CD14-positive monocyte (primary cell): ENCODE measurements around the gene IL6R. TPM values are rescaled to one million over a fixed set of nuclear protein-coding genes. Genes with fewer than 3 reads are reported as not detected.

Experiments used
- DNase-seq, 3 donors: peaks; one replicate each; pipeline ENCODE4 v3.0.0-alpha.2; 2011 to 2022
- H2AFZ ChIP-seq: 2 replicates; pipeline ENCODE4 v1.6.0; 2012; ENCODE audit warnings: mild to moderate bottlenecking, low read depth, low read length, inconsistent platforms; ENCODE audit not compliant: insufficient read depth, poor library complexity, severe bottlenecking
- H3K27ac ChIP-seq, 2 donors: 1 replicate in 1 of 2; 2 replicates in 1 of 2; pipeline ENCODE4 v1.5.1; 2012 to 2013; ENCODE audit warnings: low read length in 2 of 2, control low read depth in 1 of 2, inconsistent platforms in 1 of 2, low read depth in 1 of 2, mild to moderate bottlenecking in 1 of 2
- H3K27me3 ChIP-seq, 2 donors: one replicate each; pipeline versions ENCODE4 v1.6.0 to v1.6.1; 2011 to 2013; ENCODE audit warnings: low read length in 2 of 2; ENCODE audit not compliant: control insufficient read depth in 2 of 2, insufficient read depth in 2 of 2
- H3K36me3 ChIP-seq, 2 donors: replicated peaks in 1 of 2; 1 replicate in 1 of 2; 2 replicates in 1 of 2; pipeline versions ENCODE4 v1.5.1 to v1.6.1; 2012 to 2013; ENCODE audit warnings: low read length in 2 of 2, control low read depth in 1 of 2, inconsistent platforms in 1 of 2, mild to moderate bottlenecking in 1 of 2; ENCODE audit not compliant: insufficient read depth in 2 of 2, control insufficient read depth in 1 of 2
- H3K4me1 ChIP-seq, 2 donors: 1 replicate in 1 of 2; 2 replicates in 1 of 2; pipeline versions ENCODE4 v1.5.1 to v1.6.1; 2012 to 2013; ENCODE audit warnings: low read length in 2 of 2, control low read depth in 1 of 2, inconsistent platforms in 1 of 2, mild to moderate bottlenecking in 1 of 2, moderate library complexity in 1 of 2; ENCODE audit not compliant: insufficient read depth in 2 of 2, control insufficient read depth in 1 of 2
- H3K4me2 ChIP-seq: replicated peaks from 2 replicates; pipeline ENCODE3; 2012; ENCODE audit warnings: low read length, moderate library complexity, mild to moderate bottlenecking; ENCODE audit not compliant: poor library complexity, severe bottlenecking; ENCODE audit errors: extremely low read depth
- H3K4me3 ChIP-seq, 3 experiments: fragments of 200-600 bp in 1 of 3; sonication (generic) in 1 of 3; replicated peaks in 1 of 3; 1 replicate in 2 of 3; 2 replicates in 1 of 3; pipeline ENCODE4 v1.5.1; 2011 to 2013; ENCODE audit warnings: low read length in 3 of 3, mild to moderate bottlenecking in 3 of 3, control low read depth in 2 of 3, low read depth in 2 of 3, inconsistent platforms in 1 of 3, moderate library complexity in 1 of 3
- H3K79me2 ChIP-seq: 2 replicates; pipeline ENCODE4 v1.6.0; 2012; ENCODE audit warnings: mild to moderate bottlenecking, control low read depth, inconsistent platforms, low read length, moderate library complexity; ENCODE audit not compliant: insufficient read depth
- H3K9ac ChIP-seq: 2 replicates; pipeline ENCODE4 v1.6.0; 2017; ENCODE audit warnings: low read length, mild to moderate bottlenecking; ENCODE audit not compliant: insufficient read depth, poor library complexity, severe bottlenecking
- H3K9me3 ChIP-seq, 2 donors: replicated peaks in 1 of 2; 1 replicate in 1 of 2; 2 replicates in 1 of 2; pipeline versions ENCODE4 v1.5.1 to v1.6.1; 2012 to 2013; ENCODE audit warnings: low read length in 2 of 2, control low read depth in 1 of 2; ENCODE audit not compliant: control insufficient read depth in 1 of 2, insufficient read depth in 1 of 2
- H4K20me1 ChIP-seq: 2 replicates; pipeline ENCODE4 v1.6.0; 2012; ENCODE audit warnings: mild to moderate bottlenecking, low read length, control low read depth, moderate library complexity; ENCODE audit not compliant: insufficient read depth
- H3K27ac Mint-ChIP-seq, 7 donors: one replicate each; pipeline ENCODE4 v1.8.0; 2020; ENCODE audit warnings: mild to moderate bottlenecking in 7 of 7, mixed read lengths in 7 of 7, moderate library complexity in 6 of 7, inconsistent platforms in 2 of 7
- H3K27me3 Mint-ChIP-seq, 3 donors: one replicate each; pipeline ENCODE4 v1.8.0; 2021 to 2022; ENCODE audit warnings: low read depth in 3 of 3, mild to moderate bottlenecking in 3 of 3, mixed read lengths in 3 of 3, moderate library complexity in 3 of 3, inconsistent platforms in 1 of 3
- H3K36me3 Mint-ChIP-seq, 2 donors: one replicate each; pipeline ENCODE4 v1.8.0; 2020; ENCODE audit warnings: mixed read lengths in 2 of 2, inconsistent platforms in 1 of 2, mild to moderate bottlenecking in 1 of 2
- H3K4me1 Mint-ChIP-seq: one replicate; pipeline ENCODE4 v1.8.0; 2020; ENCODE audit warnings: mild to moderate bottlenecking, mixed read lengths
- H3K4me3 Mint-ChIP-seq, 2 donors: one replicate each; pipeline ENCODE4 v1.8.0; 2020; ENCODE audit warnings: mild to moderate bottlenecking in 2 of 2, mixed read lengths in 2 of 2, moderate library complexity in 1 of 2
- H3K9me3 Mint-ChIP-seq, 7 donors: one replicate each; pipeline ENCODE4 v1.8.0; 2020 to 2022; ENCODE audit warnings: mixed read lengths in 7 of 7, mild to moderate bottlenecking in 6 of 7, moderate library complexity in 6 of 7, inconsistent platforms in 2 of 7
- WGBS: methylation state at CpG from one replicate; pipeline ENCODE4 v1.1.5; 2013; ENCODE audit warnings: missing lambda C conversion rate; ENCODE audit not compliant: insufficient coverage; 5-methylcytosine and 5-hydroxymethylcytosine counted together
- intact Hi-C, 2 donors: fragments of 100-400 bp; cut with micrococcal nuclease; formaldehyde crosslinking; loops; one replicate each; pipeline versions ENCODE4 v1.15.0 to v1.15.1; 2023
- polyA plus RNA-seq, 3 donors: library from polyadenylated mRNA; depleted of rRNA in 1 of 3; unstranded in 2 of 3; stranded (reverse) in 1 of 3; fragments of 300-500 nt in 2 of 3; fragments of >200 nt in 1 of 3; fragmentation: Illumina TruSeq in 2 of 3; gene quantifications; 1 replicate in 2 of 3; 2 replicates in 1 of 3; pipeline ENCODE4 v1.2.3, GENCODE V29; 2012 to 2021
- TF ChIP-seq, protein P1 (sequence below): fragments of 200-600 bp; IDR thresholded peaks from one replicate; pipeline ENCODE4 v1.8.0; 2022; ENCODE audit warnings: antibody characterized with exemption, mild to moderate bottlenecking

The IL6R gene
- polyA plus RNA-seq, 3 donors = 56.4 to 81.7 (median 62.1) TPM

DNA sequence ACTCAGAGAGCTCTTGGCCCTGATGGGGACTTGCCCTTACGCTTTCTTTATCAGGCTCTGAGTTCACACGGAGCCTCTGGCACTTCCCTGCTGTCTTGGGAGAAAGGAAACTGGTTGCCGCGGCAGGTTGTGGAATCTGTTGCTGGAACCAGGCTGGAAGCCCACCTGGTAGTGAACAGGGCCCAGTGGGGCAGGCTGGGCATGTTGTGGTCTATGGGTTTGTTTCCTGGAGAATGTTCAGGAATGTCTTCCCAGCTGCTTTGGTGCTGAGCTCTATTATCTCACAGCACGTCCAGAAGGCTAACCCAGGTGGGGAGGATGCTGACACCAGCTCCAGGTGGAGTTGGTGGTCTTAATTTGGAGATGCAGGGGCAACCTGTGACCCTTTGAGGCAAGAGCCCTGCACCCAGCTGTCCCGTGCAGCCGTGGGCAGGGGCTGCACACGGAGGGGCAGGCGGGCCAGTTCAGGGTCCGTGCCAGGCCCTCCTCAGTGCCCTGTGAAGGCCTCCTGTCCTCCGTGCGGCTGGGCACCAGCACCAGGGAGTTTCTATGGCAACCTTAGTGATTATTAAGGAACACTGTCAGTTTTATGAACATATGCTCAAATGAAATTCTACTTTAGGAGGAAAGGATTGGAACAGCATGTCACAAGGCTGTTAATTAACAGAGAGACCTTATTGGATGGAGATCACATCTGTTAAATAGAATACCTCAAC lies 63.5 kb downstream of the IL6R start:
- TF ChIP-seq, protein P1, sequence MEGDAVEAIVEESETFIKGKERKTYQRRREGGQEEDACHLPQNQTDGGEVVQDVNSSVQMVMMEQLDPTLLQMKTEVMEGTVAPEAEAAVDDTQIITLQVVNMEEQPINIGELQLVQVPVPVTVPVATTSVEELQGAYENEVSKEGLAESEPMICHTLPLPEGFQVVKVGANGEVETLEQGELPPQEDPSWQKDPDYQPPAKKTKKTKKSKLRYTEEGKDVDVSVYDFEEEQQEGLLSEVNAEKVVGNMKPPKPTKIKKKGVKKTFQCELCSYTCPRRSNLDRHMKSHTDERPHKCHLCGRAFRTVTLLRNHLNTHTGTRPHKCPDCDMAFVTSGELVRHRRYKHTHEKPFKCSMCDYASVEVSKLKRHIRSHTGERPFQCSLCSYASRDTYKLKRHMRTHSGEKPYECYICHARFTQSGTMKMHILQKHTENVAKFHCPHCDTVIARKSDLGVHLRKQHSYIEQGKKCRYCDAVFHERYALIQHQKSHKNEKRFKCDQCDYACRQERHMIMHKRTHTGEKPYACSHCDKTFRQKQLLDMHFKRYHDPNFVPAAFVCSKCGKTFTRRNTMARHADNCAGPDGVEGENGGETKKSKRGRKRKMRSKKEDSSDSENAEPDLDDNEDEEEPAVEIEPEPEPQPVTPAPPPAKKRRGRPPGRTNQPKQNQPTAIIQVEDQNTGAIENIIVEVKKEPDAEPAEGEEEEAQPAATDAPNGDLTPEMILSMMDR = no peak
- peak overlapping the region in 3 of 7 donors; percentile 21 to 69 (median 60) for H3K27ac Mint-ChIP-seq
- Histone ChIP-seq H3K4me3 (no peak overlapping the region), H4K20me1 (peaks cover 57% of the 10 kb centered on the region), H3K4me2 (no peak overlapping the region), H3K27ac (peak overlapping the region in 1 of 2 donors; percentile 30), H3K9me3 (no peaks in the 10 kb centered on the region), H3K4me1 (peaks cover 21 to 22% of the 10 kb centered on the region in 2 donors), H3K79me2 (peaks cover 23% of the 10 kb centered on the region), H3K36me3 (peaks cover 25 to 49% of the 10 kb centered on the region in 2 donors), H3K27me3 (no peaks in the 10 kb centered on the region), H3K9ac (no peak overlapping the region), H2AFZ (no peak overlapping the region)
- DNase-seq = no peak
- H3K36me3 Mint-ChIP-seq = peaks cover 43 to 59% of the 10 kb centered on the region in 2 donors
- no peak overlapping the region for H3K4me3 Mint-ChIP-seq
- intact Hi-C loops = no loop called here
- WGBS = 94% methylated on average over 12 of the region's 12 CpGs
- H3K9me3 Mint-ChIP-seq = no peaks in the 10 kb centered on the region
- H3K27me3 Mint-ChIP-seq = peaks cover 0 to 2% (median 0%) of the 10 kb centered on the region in 3 donors
- H3K4me1 Mint-ChIP-seq = peaks cover 32% of the 10 kb centered on the region

DNA sequence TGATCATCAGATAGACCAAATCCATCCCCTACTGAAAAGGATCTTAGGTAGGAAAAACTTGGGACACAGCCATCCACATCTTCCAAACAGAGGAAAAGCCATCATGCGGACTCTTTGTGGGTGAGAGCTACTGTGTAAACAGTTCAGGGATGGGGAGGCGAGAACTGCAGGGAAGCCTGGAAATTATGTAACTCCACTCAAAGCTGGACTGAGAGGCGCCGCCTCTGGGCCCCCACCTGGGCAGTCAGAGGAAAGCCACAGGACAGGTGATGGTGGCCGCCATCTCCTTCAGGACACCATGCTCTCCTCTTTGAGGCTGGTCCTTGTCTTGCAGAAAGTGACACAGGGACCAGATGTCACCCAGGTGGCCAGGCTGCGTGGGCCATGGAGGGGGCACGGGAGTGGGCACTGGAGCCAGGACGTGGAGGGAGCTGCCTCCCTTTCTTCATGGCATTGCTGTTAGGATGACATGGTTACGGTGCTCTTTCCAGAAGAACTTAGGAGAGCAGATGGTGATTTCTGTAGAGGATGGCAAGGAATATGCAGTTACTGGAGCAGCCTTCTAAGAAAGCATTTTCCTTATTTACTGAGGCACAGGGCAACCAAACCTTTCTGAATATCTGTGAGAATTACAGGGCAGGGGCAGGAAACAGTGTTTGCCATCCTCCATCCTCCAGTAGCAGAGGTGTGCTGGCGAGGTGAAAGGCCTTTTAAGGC lies 64.9 kb downstream of the IL6R start:
- no peaks in the 10 kb centered on the region for H3K27me3 ChIP-seq
- Mint-ChIP-seq H3K4me3 (no peak overlapping the region), H3K36me3 (peaks cover 35 to 47% of the 10 kb centered on the region in 2 donors), H3K27ac (peak overlapping the region in 2 of 7 donors; percentile 19 to 79), H3K4me1 (peaks cover 30% of the 10 kb centered on the region), H3K9me3 (no peaks in the 10 kb centered on the region), H3K27me3 (peaks cover 0 to 3% (median 0%) of the 10 kb centered on the region in 3 donors)
- H3K9ac ChIP-seq = no peak overlapping the region
- DNase-seq = no peak
- peaks cover 50% of the 10 kb centered on the region for H4K20me1 ChIP-seq
- peaks cover 21% of the 10 kb centered on the region for H3K79me2 ChIP-seq
- no peak overlapping the region for H3K4me3 ChIP-seq
- H3K9me3 ChIP-seq = no peaks in the 10 kb centered on the region
- H3K36me3 ChIP-seq = peaks cover 17 to 41% of the 10 kb centered on the region in 2 donors
- no peak overlapping the region for H3K27ac ChIP-seq
- H3K4me2 ChIP-seq = no peak overlapping the region
- 97% methylated on average over 5 of the region's 10 CpGs for WGBS
- TF ChIP-seq, protein P1 = no peak
- H2AFZ ChIP-seq = no peak overlapping the region
- intact Hi-C loops = loop anchor here in 1 of 2 donors (10.0 kb wide), 1 partner anchor 135 kb away; no protein-coding TSS in a partner anchor
- H3K4me1 ChIP-seq = peaks cover 23 to 26% of the 10 kb centered on the region in 2 donors
